Loucy (cell line): ENCODE data around the gene TMEM50A.
"Not testable (repeated sequence)": the region's sequence is repeated elsewhere in the genome, so short reads cannot be mapped to it uniquely, and the experiment has no call there.

Experiments
- H2AFZ ChIP-seq: fragments of 200-600 bp; sonication (generic); 2 replicates; pipeline ENCODE4 v1.6.0; 2016; ENCODE audit warnings: antibody characterized with exemption, mild to moderate bottlenecking, low read length, moderate library complexity
- H3F3A ChIP-seq: fragments of 200-600 bp; 2 replicates; pipeline ENCODE4 v1.6.0; 2016; ENCODE audit warnings: antibody characterized with exemption, low read depth, mild to moderate bottlenecking
- H3K27me3 ChIP-seq: fragments of 200-600 bp; sonication (generic); 2 replicates; pipeline ENCODE4 v1.6.1; 2014; ENCODE audit warnings: low read length, mild to moderate bottlenecking; ENCODE audit not compliant: insufficient read depth, poor library complexity, severe bottlenecking
- H3K36me3 ChIP-seq: fragments of 200-600 bp; sonication (generic); 2 replicates; pipeline ENCODE4 v1.6.1; 2016; ENCODE audit warnings: low read length; ENCODE audit not compliant: insufficient read depth
- H3K4me1 ChIP-seq: fragments of 200-600 bp; sonication (generic); 2 replicates; pipeline ENCODE4 v1.5.1; 2014; ENCODE audit warnings: low read length, mild to moderate bottlenecking; ENCODE audit not compliant: insufficient read depth, poor library complexity, severe bottlenecking
- H3K4me2 ChIP-seq: fragments of 200-600 bp; sonication (generic); 2 replicates; pipeline ENCODE4 v1.6.0; 2014; ENCODE audit warnings: antibody characterized with exemption, low read length, low read depth, mild to moderate bottlenecking; ENCODE audit not compliant: poor library complexity, severe bottlenecking
- H3K4me3 ChIP-seq: fragments of 200-600 bp; sonication (generic); 2 replicates; pipeline ENCODE4 v1.5.1; 2014; ENCODE audit warnings: low read length, mild to moderate bottlenecking, mixed read lengths; ENCODE audit not compliant: poor library complexity, severe bottlenecking
- H3K79me2 ChIP-seq: fragments of 200-600 bp; sonication (generic); 2 replicates; pipeline ENCODE4 v1.6.1; 2014; ENCODE audit warnings: low read length; ENCODE audit not compliant: insufficient read depth
- H3K9ac ChIP-seq: fragments of 200-600 bp; sonication (generic); 2 replicates; pipeline ENCODE4 v1.6.0; 2014; ENCODE audit warnings: mild to moderate bottlenecking, low read depth, low read length, moderate library complexity; ENCODE audit not compliant: poor library complexity, severe bottlenecking
- H3K9me2 ChIP-seq: fragments of 200-600 bp; sonication (generic); replicated peaks from 2 replicates; pipeline ENCODE4 v1.6.1; 2016; ENCODE audit warnings: low read depth, low read length, mixed read lengths
- H3K9me3 ChIP-seq: fragments of 200-600 bp; sonication (generic); 2 replicates; pipeline ENCODE4 v1.6.1; 2014; ENCODE audit warnings: mild to moderate bottlenecking, antibody characterized with exemption, low read length, low read depth; ENCODE audit not compliant: insufficient read depth
- H4K20me1 ChIP-seq: fragments of 200-600 bp; sonication (generic); 2 replicates; pipeline ENCODE4 v1.6.0; 2014; ENCODE audit warnings: antibody characterized with exemption, low read length, mild to moderate bottlenecking; ENCODE audit not compliant: insufficient read depth, poor library complexity, severe bottlenecking
- CTCF ChIP-seq: fragments of 200-600 bp; sonication (generic); conservative IDR thresholded peaks from 2 replicates; pipeline ENCODE4 v1.5.1; 2014; ENCODE audit warnings: mild to moderate bottlenecking, antibody characterized with exemption, low read length
- EZH2phosphoT487 ChIP-seq: fragments of 200-600 bp; IDR thresholded peaks from 2 replicates; pipeline ENCODE4 v1.6.1; 2018; ENCODE audit warnings: antibody characterized with exemption, mild to moderate bottlenecking, moderate library complexity, borderline replicate concordance

TMEM50A gene

GRCh38 chr1:25356848-25357247 lies 18.7 kb downstream of the TMEM50A start:
- Histone ChIP-seq H3K4me1 (no peaks in the 10 kb centered on the region), H3K9me2 (no peaks in the 10 kb centered on the region), H3K4me2 (no peak overlapping the region), H3K79me2 (no peaks in the 10 kb centered on the region), H3K4me3 (no peak overlapping the region), H3K27me3 (no peaks in the 10 kb centered on the region), H3K36me3 (peaks cover 73% of the 10 kb centered on the region), H3F3A (no peaks in the 10 kb centered on the region), H2AFZ (no peak overlapping the region), H4K20me1 (no peaks in the 10 kb centered on the region), H3K9me3 (no peaks in the 10 kb centered on the region), H3K9ac (no peak overlapping the region)
- TF ChIP-seq CTCF = no peak
- TF ChIP-seq EZH2phosphoT487 = no peak

- no peaks in the 10 kb centered on the region for H4K20me1 ChIP-seq
- H3K79me2 ChIP-seq = no peaks in the 10 kb centered on the region
- no peaks in the 10 kb centered on the region for H3F3A ChIP-seq
- H3K9me3 ChIP-seq = no peaks in the 10 kb centered on the region
- peaks cover 47% of the 10 kb centered on the region; the same call in 1 of the 2 replicates for H3K36me3 ChIP-seq
- no peak overlapping the region for H3K4me2 ChIP-seq
- no peak overlapping the region for H2AFZ ChIP-seq
- H3K27me3 ChIP-seq = no peaks in the 10 kb centered on the region
- no peak overlapping the region for H3K4me3 ChIP-seq
- no peaks in the 10 kb centered on the region for H3K4me1 ChIP-seq
- H3K9me2 ChIP-seq = no peaks in the 10 kb centered on the region
- H3K9ac ChIP-seq = no peak overlapping the region
- TF ChIP-seq CTCF = no peak
- TF ChIP-seq EZH2phosphoT487 = no peak
Observed at GRCh38 chr1:25360596-25361581, 22.8 kb downstream of the TMEM50A start.

- TF ChIP-seq CTCF = no peak
- no peak for TF ChIP-seq EZH2phosphoT487
- Histone ChIP-seq H3K9me2 (no peaks in the 10 kb centered on the region), H2AFZ (no peak overlapping the region), H3F3A (no peaks in the 10 kb centered on the region), H4K20me1 (no peaks in the 10 kb centered on the region), H3K4me1 (no peaks in the 10 kb centered on the region), H3K4me3 (no peak overlapping the region), H3K9me3 (no peaks in the 10 kb centered on the region), H3K36me3 (peaks cover 37% of the 10 kb centered on the region; the same call in 1 of the 2 replicates), H3K27me3 (no peaks in the 10 kb centered on the region), H3K9ac (no peak overlapping the region), H3K4me2 (no peak overlapping the region), H3K79me2 (no peaks in the 10 kb centered on the region)
Observed at GRCh38 chr1:25361901-25362300, 23.8 kb downstream of the TMEM50A start.

- H3K4me2 ChIP-seq, H3K27me3 ChIP-seq, H4K20me1 ChIP-seq, H3F3A ChIP-seq, H3K9me3 ChIP-seq, H3K9ac ChIP-seq, H2AFZ ChIP-seq, H3K79me2 ChIP-seq, H3K4me1 ChIP-seq, H3K9me2 ChIP-seq, H3K4me3 ChIP-seq: not testable (repeated sequence)
- peaks cover 31% of the 10 kb centered on the region; the same call in 1 of the 2 replicates for H3K36me3 ChIP-seq
Observed at GRCh38 chr1:25362634-25363559, 24.8 kb downstream of the TMEM50A start.
